Lung microvascular endothelial cell (primary cell): Measurements from ENCODE around the gene STK31. TPM values are rescaled to one million over a fixed set of nuclear protein-coding genes. Genes with fewer than 3 reads are reported as not detected.
"Not testable (repeated sequence)": the region's sequence is repeated elsewhere in the genome, so short reads cannot be mapped to it uniquely, and the experiment has no call there.

Experiments
- DNase-seq, 2 donors: peaks; one replicate each; pipeline versions ENCODE4 v3.0.0 to v3.0.0-alpha.2; 2010; ENCODE audit warnings: low read depth in 2 of 2
- total RNA-seq: library from RNA; depleted of rRNA; stranded (reverse); fragments of >200 nt; gene quantifications from 2 replicates; pipeline ENCODE4 v1.2.1, GENCODE V29; 2014

STK31 gene
- total RNA-seq, 1 donor from 2014 or later, result 0.20 TPM

DNA sequence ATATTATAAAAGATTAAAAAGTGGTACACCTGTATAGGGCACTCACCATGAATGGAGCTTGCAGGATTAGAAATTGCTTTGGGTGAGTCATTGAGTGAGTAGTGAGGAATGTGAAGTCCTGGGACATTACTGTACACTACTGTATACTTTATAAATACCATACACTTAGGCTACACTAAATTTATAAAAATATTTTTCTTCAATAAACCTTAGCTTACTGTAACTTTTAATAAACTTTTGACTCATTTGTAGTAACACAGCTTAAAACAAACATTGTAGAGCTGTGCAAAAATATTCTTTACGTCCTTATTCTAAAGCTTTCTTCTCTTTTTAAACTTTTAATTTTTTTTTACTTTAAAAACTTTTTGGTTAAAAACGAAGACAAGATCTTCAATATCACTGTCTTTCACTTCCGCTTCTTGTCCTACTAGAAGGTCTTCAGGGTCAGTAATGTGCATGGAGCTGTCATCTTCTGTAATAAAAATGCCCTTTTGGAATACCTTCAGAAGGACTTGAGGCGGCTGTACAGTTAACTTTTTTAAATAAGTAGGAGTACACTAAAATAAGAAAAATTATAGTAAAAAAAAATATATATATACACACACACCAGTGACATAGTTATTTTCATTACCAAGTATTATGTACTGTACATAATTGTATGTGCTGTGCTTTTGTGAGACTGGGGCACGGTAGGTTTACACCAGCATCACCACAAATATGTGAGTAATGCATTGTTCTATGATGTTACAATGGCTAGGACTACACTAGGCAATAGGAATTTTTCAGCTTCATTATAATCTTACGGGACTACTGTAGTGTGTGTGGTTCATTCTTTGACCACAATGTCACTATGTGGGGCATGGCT lies 3.5 kb downstream of the STK31 start:
- DNase-seq, result peak in 1 of 2 donors; percentile 66

DNA sequence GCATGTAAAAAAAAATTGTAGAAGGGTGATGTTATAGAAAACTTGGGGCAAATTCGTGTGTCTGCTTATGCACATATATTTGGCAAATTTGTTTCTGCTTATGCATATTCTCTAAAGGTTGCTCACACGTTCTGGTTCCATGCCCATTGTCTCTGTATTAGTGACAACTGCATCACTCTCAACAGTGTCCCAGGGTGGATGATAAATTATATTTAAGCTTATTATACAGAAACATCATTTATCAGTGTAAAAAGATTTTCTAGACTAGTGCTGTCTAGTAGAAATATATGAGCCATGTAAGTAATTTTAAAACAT lies 4.1 kb downstream of the STK31 start:
- DNase-seq, result no peak

DNA sequence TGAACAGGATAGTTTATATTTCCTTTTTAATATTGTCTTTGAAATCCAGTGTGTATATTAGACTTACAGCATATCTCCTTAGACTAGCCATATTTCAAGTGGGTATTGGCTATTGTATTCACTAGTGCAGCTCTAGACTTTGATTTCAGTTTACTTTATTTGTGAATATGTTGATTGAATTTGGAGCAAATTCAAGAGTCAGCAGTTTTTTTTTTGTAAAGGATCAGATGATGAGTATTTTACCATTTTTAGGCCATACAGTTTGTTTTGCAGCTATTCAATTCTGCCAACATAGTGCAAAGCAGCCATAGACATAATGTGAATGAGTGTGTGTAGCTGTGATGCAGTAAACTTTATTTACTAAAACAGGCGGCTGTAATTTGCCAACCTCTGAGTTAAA lies 4.6 kb downstream of the STK31 start:
- no peak for DNase-seq

DNA sequence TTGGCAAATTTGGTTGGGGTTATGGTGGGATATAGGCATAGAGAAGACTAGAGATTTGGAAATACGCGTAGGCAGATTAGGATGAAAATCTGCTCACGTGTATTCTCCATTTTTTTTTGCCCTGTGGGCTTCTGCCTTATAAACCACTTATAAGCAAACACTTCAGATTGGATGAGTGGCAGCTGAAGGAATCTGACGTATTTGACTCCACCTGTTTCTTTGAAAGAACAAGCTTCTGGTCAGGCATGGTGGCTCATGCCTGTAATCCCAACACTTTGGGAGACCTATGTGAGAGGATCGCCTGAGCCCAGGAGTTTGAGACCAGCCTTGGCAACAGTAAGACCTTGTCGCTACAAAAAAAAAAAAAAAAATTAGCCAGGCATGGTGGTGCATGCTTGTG lies 5.1 kb downstream of the STK31 start:
- no peak for DNase-seq

DNA sequence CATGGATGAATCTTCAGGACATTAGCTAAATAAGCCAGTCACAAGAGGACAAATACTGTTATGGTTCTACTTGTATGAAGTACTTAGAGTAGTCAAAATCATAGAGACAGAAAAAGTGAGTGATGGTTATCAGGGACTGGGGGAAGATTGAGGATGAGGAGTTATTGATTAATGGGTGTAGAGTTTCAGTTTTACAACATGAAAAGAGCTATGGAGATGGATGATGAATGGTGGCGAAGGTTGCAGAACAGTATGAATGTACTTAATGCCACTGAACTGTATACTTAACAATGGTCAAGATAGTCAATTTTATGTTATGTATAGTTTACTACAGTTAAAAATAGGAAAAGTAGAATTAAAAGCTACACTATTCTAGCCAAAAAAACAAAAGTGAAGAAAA lies 7.8 kb downstream of the STK31 start:
- DNase-seq, result no peak

DNA sequence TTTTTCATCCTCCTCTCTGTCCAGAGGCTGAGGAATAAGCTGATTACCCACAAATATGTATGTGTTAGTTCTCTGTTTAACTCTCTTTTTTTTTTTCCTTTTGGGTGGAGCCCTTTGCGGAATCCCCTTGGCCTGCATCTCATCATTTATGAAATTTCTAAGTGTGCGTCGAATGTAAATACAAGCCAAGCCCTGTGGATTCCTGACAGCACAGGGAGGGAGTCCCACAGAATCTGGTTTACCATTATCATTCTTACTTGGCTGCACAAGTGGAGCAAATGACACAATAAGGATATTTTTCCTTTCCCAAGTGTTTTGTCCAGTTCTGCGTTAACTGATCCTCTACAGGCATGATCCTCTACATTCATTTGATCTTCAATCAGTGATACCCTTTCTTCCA lies 11.4 kb downstream of the STK31 start:
- no peak for DNase-seq

DNA sequence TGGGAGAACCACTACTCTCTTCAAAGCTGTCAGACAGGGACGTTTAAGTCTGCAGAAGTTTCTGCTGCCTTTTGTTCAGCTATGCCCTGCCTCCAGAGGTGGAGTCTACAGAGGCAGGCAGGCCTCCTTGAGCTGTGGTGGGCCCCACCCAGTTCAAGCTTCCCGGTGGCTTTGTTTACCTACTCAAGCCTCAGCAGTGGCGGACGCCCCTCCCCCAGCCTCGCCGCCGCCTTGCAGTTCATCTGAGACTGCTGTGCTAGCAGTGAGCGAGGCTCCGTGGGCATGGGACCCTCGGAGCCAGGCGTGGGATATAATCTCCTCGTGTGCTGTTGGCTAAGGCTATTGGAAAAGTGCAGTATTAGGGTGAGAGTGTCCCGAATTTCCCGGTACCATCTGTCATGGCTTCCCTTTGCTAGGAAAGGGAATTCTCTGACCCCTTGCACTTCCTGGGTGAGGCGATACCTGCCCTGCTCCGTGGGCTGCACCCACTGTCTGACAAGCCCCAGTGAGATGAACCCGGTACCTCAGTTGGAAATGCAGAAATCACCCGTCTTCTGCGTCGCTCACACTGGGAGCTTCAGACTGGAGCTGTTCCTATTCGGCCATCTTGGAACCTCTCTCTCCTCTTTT lies 12.7 kb downstream of the STK31 start:
- not testable (repeated sequence) for DNase-seq

DNA sequence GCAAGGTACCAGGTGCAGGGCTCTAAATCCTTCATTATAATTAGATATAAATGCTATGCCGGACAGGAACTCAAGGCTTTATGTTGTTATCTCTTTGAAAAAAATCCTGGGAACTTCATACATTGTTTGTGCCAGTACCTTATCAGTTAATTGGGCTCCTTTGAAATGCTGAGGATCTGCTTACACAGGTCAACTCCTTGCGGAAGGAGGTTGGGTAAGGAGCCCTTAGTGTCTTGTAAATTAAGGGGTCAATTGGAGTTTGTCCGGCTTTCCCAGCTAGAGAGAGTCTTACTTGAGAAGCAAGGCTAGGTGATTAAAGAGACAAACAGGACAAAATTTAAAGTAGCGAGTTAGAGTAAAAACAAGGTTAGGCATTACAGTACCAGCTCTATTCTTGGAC lies 14.1 kb downstream of the STK31 start:
- not testable (repeated sequence) for DNase-seq

DNA sequence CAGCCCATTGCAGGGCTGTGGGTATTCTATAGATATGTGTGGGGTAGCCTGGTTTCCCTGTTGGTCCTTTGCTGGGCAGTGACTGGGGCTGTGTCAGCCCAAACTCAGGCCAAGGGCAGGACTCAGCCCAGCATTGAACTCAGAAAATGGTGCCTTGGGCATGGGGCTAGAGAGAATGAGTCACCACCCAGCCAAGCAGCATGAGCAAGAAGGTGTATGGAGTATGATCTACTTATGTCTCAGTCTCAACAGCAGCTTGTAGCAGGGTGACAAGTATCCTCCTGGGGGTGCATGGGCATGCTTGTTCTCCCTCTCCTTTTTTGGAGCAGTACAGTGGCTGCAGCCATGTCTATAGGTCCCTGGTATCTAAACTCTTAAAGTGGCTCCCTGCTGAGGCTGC lies 32.0 kb downstream of the STK31 start:
- DNase-seq, result no peak

DNA sequence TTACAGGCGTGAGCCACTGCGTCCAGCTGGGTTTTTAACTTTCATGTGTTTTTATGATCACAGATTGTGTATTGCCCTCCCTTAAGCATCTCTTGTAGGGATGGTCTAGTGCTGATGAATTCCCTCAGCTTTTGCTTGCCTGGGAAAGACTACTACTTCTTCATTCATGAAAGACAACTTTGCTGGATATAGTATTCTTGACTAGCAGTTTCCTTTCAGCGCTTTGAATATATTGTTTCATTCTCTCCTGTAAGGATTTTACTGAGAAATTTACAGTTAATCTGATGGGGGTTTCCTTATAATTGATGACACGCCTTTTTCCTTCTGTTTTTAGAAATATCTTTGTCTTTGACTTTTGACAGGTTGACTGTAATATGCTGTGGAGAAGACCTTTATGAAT lies 33.2 kb downstream of the STK31 start:
- DNase-seq, result no peak

DNA sequence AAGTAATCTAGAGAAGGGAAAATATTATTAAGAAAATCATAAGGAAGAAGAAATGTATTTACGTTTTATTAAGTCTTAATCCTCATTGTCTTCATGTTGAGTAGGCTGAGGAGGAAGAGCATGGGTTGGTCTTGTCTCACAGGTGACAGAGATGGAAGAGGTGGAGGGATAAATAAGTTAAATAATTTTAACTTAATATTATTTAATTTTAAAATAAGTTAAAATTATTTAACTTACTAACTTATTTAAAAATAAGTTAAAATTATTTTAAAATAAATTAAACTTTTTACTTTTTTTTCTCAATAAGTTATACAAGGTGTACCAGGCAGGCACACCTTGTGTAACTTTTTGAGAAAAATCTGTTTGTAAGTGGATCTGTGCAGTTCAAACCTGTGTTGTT lies 36.6 kb downstream of the STK31 start:
- DNase-seq, result no peak

DNA sequence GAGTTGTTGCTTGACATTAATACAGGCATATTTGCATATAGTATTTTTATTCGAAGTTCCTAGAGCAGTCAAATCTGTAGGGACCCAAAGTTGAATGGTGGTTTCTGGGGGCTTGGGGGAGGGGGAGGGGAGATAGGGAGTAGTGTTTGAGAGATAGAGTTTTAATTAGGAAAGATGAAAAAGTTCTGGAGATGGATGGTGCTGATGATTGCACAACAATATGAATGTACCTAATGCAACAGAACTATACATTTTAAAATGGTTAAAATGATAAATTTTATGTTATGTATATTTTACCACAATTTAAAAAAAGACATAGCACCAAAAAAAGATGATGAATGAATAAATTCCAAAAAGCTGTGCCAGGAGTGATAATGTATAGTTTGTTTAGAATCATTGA lies 41.8 kb downstream of the STK31 start:
- no peak for DNase-seq

DNA sequence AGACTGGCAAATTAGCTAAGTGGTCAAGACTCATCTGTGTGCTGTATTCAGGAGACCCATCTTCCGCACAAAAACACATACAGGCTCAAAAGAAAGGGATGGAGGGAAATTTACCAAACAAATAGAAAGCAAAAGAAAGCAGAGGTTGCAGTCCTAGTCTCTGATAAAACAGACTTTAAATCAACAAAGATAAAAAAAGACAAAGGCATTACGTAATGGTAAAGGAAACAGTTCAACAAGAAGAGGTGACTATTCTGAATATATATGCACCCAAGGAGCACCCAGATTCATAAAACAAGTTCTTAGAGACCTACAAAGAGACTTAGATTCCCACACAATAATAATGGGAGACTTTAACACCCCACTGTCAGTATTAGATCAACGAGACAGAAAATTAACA lies 48.8 kb downstream of the STK31 start:
- DNase-seq, result not testable (repeated sequence)

DNA sequence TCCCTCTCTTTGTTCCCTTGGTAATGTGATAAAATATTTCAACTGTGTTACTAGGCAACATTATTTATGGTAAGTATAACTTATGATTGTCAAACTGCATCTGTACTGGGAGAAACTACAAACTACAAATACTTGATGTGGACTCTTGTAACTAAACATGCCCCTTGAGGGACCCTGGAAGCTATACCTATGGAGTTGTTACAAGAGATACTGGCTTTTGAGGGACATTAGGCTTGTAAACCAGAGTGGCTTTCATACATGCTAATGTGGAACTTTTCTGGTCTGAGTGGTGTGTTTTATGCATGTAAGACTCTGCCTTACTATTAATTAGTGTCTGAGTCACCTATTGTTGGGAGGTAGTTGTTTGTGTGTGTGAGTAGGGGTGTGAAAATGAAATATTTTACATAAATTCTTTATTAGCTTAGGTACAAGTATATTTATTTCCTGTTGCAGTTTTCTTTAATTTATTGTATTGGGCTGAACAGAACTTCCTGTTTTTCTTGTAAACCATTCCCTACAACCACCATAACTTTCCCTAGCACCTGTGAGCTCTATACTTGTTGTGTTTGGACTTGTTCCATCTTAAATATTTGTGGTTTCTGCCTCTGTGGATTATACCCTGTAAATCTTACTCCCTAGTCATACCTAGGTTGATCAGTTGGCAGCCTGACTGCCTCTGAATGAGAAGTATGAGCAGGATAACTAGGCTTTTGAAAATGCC lies 49.8 kb downstream of the STK31 start:
- DNase-seq, result peak; percentile 40 to 64

DNA sequence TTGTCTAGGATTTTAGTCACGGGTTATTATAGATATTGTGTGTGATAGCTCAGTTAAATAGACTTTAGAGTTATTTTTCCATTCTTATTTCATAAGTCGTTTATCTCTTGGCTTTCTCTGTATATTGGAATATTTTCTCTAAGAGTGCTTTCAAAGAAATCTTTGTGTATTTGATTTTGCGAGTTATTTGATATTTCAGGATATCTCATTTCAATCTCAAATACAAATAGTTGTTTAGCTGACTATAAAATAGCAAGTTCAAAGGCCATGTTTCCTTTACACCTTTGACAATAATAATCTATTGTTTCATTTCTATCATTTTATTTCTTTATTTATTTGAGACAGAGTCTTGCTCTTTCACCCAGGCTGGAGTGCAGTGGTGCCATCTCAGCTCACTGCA lies 55.9 kb downstream of the STK31 start:
- DNase-seq, result no peak

DNA sequence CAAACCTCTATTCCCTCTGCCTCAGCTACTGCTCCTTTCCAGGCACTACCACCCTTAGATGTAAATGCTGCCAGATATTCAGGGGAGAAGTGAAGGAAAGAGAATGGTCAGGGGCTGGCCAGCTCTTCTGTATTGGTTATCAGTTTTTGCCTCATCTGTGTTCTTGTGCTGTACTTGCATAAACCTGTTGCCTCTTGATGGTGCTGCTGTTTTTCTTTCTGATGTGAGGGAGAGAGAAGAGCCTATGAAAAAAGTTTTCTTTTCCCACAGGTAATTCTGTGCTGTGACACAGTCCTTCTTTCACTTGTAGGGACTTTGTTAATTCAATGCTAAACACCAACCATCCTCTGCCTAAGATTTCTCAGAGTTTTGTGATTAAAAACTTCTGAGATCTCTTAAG lies 57.5 kb downstream of the STK31 start:
- no peak for DNase-seq

DNA sequence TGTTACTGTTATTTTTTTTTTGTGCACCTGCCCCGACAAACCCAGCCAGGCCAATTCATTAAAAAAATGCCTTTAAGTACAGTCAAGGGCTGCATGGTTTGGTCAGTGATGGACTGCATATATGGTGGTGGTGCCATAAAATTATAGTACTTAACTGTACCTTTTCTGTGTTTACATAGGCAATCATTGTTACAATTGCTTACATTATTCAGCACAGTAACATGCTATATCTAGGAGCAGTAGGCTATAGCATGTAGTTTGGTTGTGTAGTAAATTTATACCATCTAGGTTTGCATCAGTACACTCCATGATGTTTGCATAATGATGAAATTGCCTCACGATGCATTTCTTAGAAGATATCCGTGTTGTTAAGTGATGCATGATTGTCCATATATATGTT lies 58.0 kb downstream of the STK31 start:
- no peak for DNase-seq

DNA sequence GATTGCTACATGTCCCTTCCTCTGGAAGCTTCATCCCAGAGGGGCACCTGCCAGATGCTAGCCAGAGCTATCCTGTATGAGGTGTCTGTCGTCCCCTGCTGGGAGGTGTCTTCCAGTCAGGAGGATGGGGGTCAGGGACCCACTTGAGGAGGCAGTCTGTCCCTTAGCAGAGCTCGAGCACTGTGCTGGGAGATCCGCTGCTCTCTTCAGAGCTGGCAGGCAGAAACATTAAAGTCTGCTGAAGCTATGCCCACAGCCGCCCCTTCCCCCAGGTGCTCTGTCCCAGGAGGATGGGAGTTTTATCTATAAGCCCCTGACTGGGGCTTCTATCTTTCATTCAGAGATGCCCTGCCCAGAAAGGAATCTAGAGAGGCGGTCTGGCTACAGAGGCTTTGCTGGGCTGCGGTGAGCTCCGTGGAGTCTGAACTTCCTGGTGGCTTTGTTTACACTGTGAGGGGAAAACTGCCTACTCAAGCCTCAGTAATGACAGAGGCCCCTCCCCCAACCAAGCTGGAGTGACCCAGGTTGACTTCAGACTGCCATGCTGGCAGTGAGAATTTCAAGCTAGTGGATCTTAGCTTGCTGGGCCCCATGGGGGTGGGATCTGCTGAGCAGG lies 69.3 kb downstream of the STK31 start:
- DNase-seq, result not testable (repeated sequence)

DNA sequence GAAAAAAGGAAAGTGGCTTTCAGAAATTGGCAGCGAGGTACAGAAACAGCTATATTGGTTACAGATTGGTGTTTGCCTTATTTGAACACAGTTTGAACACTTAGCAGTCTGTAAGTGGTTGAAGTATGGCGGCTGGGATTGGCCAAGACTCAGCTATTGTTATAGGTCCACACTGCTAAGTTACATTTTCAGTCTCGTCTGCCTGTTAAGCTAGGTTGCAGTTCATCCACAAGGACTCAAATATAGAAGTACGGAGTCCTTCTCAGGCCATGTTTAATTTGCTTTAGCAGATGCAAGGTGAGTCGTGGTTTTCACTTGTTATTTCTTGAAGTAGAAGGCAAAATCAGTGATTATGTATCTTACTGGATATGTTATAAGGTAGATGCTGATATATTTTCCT lies 73.1 kb downstream of the STK31 start:
- DNase-seq, result no peak

DNA sequence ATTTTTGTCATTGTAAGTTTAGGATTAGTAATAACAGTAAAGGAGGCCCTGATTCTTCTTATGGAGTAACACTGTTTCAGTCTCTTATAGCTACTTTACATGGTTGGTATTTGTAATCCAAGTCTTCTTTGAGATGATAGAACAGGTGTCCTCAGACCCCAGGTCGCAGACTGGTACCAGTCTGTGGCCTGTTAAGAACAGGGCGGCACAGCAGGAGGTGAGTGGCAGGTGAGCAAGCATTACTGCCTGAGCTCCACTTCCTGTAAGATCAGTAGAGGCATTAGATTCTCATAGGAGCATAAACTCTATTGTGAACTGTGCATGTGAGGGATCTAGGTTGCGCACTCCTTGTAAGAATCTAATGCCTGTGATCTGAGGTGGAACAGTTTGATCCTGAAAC lies 77.3 kb downstream of the STK31 start:
- DNase-seq, result no peak

DNA sequence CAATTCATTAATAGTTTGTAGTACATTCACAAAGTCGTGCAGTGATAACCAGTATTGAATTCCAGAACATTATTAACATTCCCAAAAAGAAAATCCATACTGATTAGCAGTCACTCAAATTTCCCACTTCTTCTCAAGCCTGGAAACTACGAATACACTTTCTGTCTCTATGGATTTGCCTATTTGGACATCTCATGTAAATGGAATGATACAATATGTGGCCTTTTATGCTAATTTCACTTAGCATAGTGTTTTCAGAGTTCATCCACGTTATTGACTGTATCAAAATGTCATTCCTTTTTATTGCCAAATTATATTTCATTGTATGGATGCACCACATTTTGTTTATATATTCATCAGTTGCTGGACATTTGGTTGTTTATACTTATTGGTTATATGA lies 78.8 kb downstream of the STK31 start:
- DNase-seq, result no peak

DNA sequence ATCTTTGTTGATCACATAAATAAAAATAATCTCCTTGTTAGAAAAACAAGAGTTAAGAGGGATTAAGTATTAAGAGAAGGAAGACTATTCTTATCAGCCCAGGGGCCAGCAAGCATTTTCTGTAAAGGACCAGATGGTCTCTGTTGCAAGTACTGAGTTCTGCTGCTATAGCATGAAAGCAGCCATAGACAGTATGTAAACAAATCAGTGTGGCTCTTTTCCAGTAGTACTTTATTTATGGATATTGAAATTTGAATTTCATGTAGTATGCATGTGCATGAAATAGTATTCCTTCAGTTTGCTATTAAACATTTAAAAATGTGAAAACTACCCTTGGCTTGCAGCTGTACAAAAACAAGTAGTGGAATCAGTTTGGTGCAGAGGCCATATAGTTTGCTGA lies 81.7 kb downstream of the STK31 start:
- DNase-seq, result no peak
